Upper lobe of left lung (tissue), 4 donors: ENCODE data around the gene STK4.

Experiments used
- CTCF ChIP-seq, 6 experiments: fragments of 450-650 bp in 4 of 6; fragments of 200-600 bp in 2 of 6; sonication (generic) in 2 of 6; IDR thresholded peaks; one replicate each; pipeline ENCODE4 v1.5.1; 2016 to 2019; ENCODE audit warnings: antibody characterized with exemption in 6 of 6
- POLR2AphosphoS5 ChIP-seq, 2 donors: sonication (generic); formaldehyde crosslinking; IDR thresholded peaks; one replicate each; pipeline ENCODE4 v1.5.1; 2017; ENCODE audit warnings: antibody characterized with exemption in 2 of 2

GRCh38 chr20:45032276-45032675 lies 66.0 kb downstream of the STK4 start:
- no peak for TF ChIP-seq CTCF (IDR thresholded peaks at IDR 0.05)
- TF ChIP-seq POLR2AphosphoS5 (IDR thresholded peaks at IDR 0.05), result no peak
